IMR-90 (cell line): ENCODE results near the gene ERICH2. TPM values are rescaled to one million over a fixed set of nuclear protein-coding genes. Genes with fewer than 3 reads are reported as not detected.

Experiments used
- ATAC-seq: fragments of 200-7000 bp; cut with Tn5 transposase; 2 replicates; pipeline ENCODE4 v1.9.1; 2020; ENCODE audit warnings: low read depth, mild to moderate bottlenecking, moderate library complexity
- BruUV-seq: library from RNA; stranded (reverse); fragments of 400-500 nt; replicated peaks from 2 replicates; lab custom pipeline; 2021; lab: Mats Ljungman, UMichigan
- CTCF ChIA-PET: fragments of 300-600 bp; formaldehyde crosslinking; extraction: SDS; loops from one replicate; lab custom pipeline; 2021; ENCODE audit warnings: antibody characterized with exemption; lab: Yijun Ruan, JAX
- POLR2A ChIA-PET: fragments of 300-600 bp; sonication (Branson Sonifier 250); formaldehyde crosslinking; loops from one replicate; lab custom pipeline; 2022; ENCODE audit warnings: antibody characterized with exemption; ENCODE audit not compliant: unreplicated experiment; lab: Charles Lee
- DNase-seq: peaks from one replicate; pipeline ENCODE4 v3.0.0; 2013
- H2AFZ ChIP-seq: replicated peaks from 2 replicates; pipeline ENCODE3; 2013; ENCODE audit warnings: low read length, mild to moderate bottlenecking; ENCODE audit not compliant: poor library complexity
- H2AK5ac ChIP-seq: 2 replicates; pipeline ENCODE4 v1.6.1; 2013; ENCODE audit warnings: low read depth, low read length, inconsistent platforms
- H2AK9ac ChIP-seq: replicated peaks from 2 replicates; pipeline ENCODE3; 2013; ENCODE audit warnings: mild to moderate bottlenecking, low read depth, low read length, moderate library complexity; ENCODE audit not compliant: poor library complexity
- H2BK120ac ChIP-seq: 2 replicates; pipeline ENCODE4 v1.6.1; 2013; ENCODE audit warnings: low read depth, low read length, inconsistent platforms
- H2BK15ac ChIP-seq: 3 replicates; pipeline ENCODE4 v1.6.1; 2013; ENCODE audit warnings: low read depth, low read length, inconsistent platforms
- H2BK20ac ChIP-seq: 2 replicates; pipeline ENCODE4 v1.6.1; 2013; ENCODE audit warnings: low read depth, mild to moderate bottlenecking, inconsistent platforms, low read length, moderate library complexity
- H2BK5ac ChIP-seq: 2 replicates; pipeline ENCODE4 v1.6.1; 2013; ENCODE audit warnings: mild to moderate bottlenecking, low read depth, low read length, inconsistent platforms; ENCODE audit not compliant: poor library complexity, severe bottlenecking
- H3K14ac ChIP-seq: replicated peaks from 2 replicates; pipeline ENCODE4 v1.6.1; 2013; ENCODE audit warnings: low read depth, low read length, inconsistent platforms
- H3K18ac ChIP-seq: 2 replicates; pipeline ENCODE4 v1.6.1; 2013; ENCODE audit warnings: low read depth, low read length, control low read depth
- H3K23ac ChIP-seq: 2 replicates; pipeline ENCODE4 v1.6.1; 2013; ENCODE audit warnings: low read depth, low read length, inconsistent platforms
- H3K27ac ChIP-seq: 2 replicates; pipeline ENCODE4 v1.5.1; 2013; ENCODE audit warnings: mild to moderate bottlenecking, control low read depth, low read length; ENCODE audit not compliant: insufficient read depth
- H3K27me3 ChIP-seq: 2 replicates; pipeline ENCODE4 v1.6.1; 2013; ENCODE audit warnings: low read length; ENCODE audit not compliant: control insufficient read depth, insufficient read depth
- H3K36me3 ChIP-seq: 2 replicates; pipeline ENCODE4 v1.6.1; 2013; ENCODE audit warnings: low read length, mixed read lengths; ENCODE audit not compliant: control insufficient read depth, insufficient read depth
- H3K4ac ChIP-seq: 2 replicates; pipeline ENCODE4 v1.6.1; 2013; ENCODE audit warnings: low read depth, low read length, inconsistent platforms
- H3K4me1 ChIP-seq: 2 replicates; pipeline ENCODE4 v1.6.1; 2013; ENCODE audit warnings: low read length, mixed read lengths; ENCODE audit not compliant: control insufficient read depth, insufficient read depth
- H3K4me2 ChIP-seq: 2 replicates; pipeline ENCODE4 v1.6.1; 2013; ENCODE audit warnings: low read depth, mild to moderate bottlenecking, control low read depth, low read length, moderate library complexity
- H3K4me3 ChIP-seq: 2 replicates; pipeline ENCODE4 v1.5.1; 2013; ENCODE audit warnings: low read depth, mild to moderate bottlenecking, control low read depth, low read length, moderate library complexity; ENCODE audit not compliant: insufficient read depth
- H3K56ac ChIP-seq: 2 replicates; pipeline ENCODE4 v1.6.1; 2013; ENCODE audit warnings: low read length, inconsistent platforms; ENCODE audit not compliant: insufficient read depth; ENCODE audit errors: extremely low read depth
- H3K79me1 ChIP-seq, 2 experiments: 2 replicates each; pipeline ENCODE4 v1.6.1; 2013; ENCODE audit warnings: low read length in 2 of 2, inconsistent platforms in 1 of 2, low read depth in 1 of 2
- H3K9ac ChIP-seq: 2 replicates; pipeline ENCODE4 v1.6.1; 2013; ENCODE audit warnings: low read depth, low read length, control low read depth
- H3K9me1 ChIP-seq: 2 replicates; pipeline ENCODE4 v1.6.1; 2013; ENCODE audit warnings: low read length, inconsistent platforms; ENCODE audit not compliant: insufficient read depth
- H3K9me3 ChIP-seq: 2 replicates; pipeline ENCODE4 v1.6.1; 2013; ENCODE audit warnings: low read length; ENCODE audit not compliant: control insufficient read depth, insufficient read depth
- H4K20me1 ChIP-seq: 2 replicates; pipeline ENCODE4 v1.6.1; 2013; ENCODE audit warnings: low read length, inconsistent platforms; ENCODE audit not compliant: insufficient read depth
- H4K5ac ChIP-seq: 2 replicates; pipeline ENCODE4 v1.6.1; 2013; ENCODE audit warnings: mild to moderate bottlenecking, low read depth, low read length, control low read depth
- H4K8ac ChIP-seq, 2 experiments: 2 replicates each; pipeline ENCODE4 v1.6.1; 2013; ENCODE audit warnings: low read depth in 2 of 2, low read length in 2 of 2, control low read depth in 1 of 2, inconsistent platforms in 1 of 2
- H4K91ac ChIP-seq: 2 replicates; pipeline ENCODE4 v1.6.1; 2013; ENCODE audit warnings: low read depth, low read length, inconsistent platforms; ENCODE audit not compliant: insufficient read depth
- BHLHE40 ChIP-seq: fragments of 150-350 bp; IDR thresholded peaks from 2 replicates; pipeline ENCODE4 v1.6.1; 2016; ENCODE audit warnings: mild to moderate bottlenecking, low read depth, low read length
- CHD1 ChIP-seq: IDR thresholded peaks from 2 replicates; pipeline ENCODE4 v1.6.1; 2012; ENCODE audit warnings: low read depth, low read length, improper control_type of control experiment
- MAFK ChIP-seq: IDR thresholded peaks from 2 replicates; pipeline ENCODE4 v1.6.1; 2012; ENCODE audit warnings: low read depth, low read length, improper control_type of control experiment
- MAZ ChIP-seq: IDR thresholded peaks from 2 replicates; pipeline ENCODE4 v1.6.1; 2012; ENCODE audit warnings: low read depth, mild to moderate bottlenecking, low read length, improper control_type of control experiment, moderate library complexity, borderline replicate concordance
- NFE2L2 ChIP-seq: fragments of 150-350 bp; IDR thresholded peaks from 2 replicates; pipeline ENCODE4 v1.6.1; 2016; ENCODE audit warnings: low read depth, mild to moderate bottlenecking, low read length
- RAD21 ChIP-seq: IDR thresholded peaks from 2 replicates; pipeline ENCODE4 v1.6.1; 2012; ENCODE audit warnings: low read length, improper control_type of control experiment
- RCOR1 ChIP-seq: IDR thresholded peaks from 2 replicates; pipeline ENCODE4 v1.6.1; 2012; ENCODE audit warnings: mild to moderate bottlenecking, low read length, improper control_type of control experiment; ENCODE audit not compliant: insufficient replicate concordance
- WGBS, 2 experiments: methylation state at CpG; one replicate each; pipeline versions ENCODE4 v1.1.5 to v1.1.7; 2013; ENCODE audit warnings: missing lambda C conversion rate in 2 of 2; ENCODE audit not compliant: insufficient read length in 1 of 2; ENCODE audit errors: extremely low coverage in 2 of 2; 5-methylcytosine and 5-hydroxymethylcytosine counted together
- dilution Hi-C: fragments of 300-500 bp; cut with HindIII; formaldehyde crosslinking; loops from one replicate; pipeline ENCODE4 v1.14.3; 2018; ENCODE audit warnings: low sequenced_read_pairs; ENCODE audit not compliant: unreplicated experiment
- in situ Hi-C: fragments of 300-500 bp; cut with MboI; formaldehyde crosslinking; loops from 3 replicates; pipeline ENCODE4 v1.14.3; 2019; ENCODE audit warnings: low sequenced_read_pairs, inconsistent platforms, mixed read lengths
- intact Hi-C: fragments of 100-400 bp; cut with micrococcal nuclease; formaldehyde crosslinking; loops from 2 replicates; pipeline ENCODE4 v1.10.0; 2022
- polyA plus RNA-seq, 3 experiments: library from polyadenylated mRNA; depleted of rRNA; stranded (reverse); fragments of >200 nt; gene quantifications; 2 replicates each; pipeline ENCODE4 v1.2.3, GENCODE V29; 2012; ENCODE audit warnings: low replicate concordance in 1 of 3
- total RNA-seq: library from RNA; depleted of rRNA; stranded (reverse); fragments of >200 nt; gene quantifications from 2 replicates; pipeline ENCODE4 v1.2.3, GENCODE V29; 2012
- TF ChIP-seq, protein P1 (sequence below): fragments of 150-350 bp; IDR thresholded peaks from 2 replicates; pipeline ENCODE4 v1.6.1; 2016; ENCODE audit warnings: low read depth, mild to moderate bottlenecking, low read length, moderate library complexity, borderline replicate concordance
- TF ChIP-seq, protein P2 (sequence below): conservative IDR thresholded peaks from 2 replicates; pipeline ENCODE4 v1.5.1; 2012; ENCODE audit warnings: mild to moderate bottlenecking, low read depth, low read length, improper control_type of control experiment
- TF ChIP-seq, protein P3 (sequence below): fragments of 150-350 bp; IDR thresholded peaks from 2 replicates; pipeline ENCODE4 v1.6.1; 2017; ENCODE audit warnings: mild to moderate bottlenecking, antibody characterized with exemption, low read length, low read depth

The ERICH2 gene
- total and polyA plus RNA-seq, 2 of the 4 experiments (the other 2 are of a cell fraction) = not detected

DNA sequence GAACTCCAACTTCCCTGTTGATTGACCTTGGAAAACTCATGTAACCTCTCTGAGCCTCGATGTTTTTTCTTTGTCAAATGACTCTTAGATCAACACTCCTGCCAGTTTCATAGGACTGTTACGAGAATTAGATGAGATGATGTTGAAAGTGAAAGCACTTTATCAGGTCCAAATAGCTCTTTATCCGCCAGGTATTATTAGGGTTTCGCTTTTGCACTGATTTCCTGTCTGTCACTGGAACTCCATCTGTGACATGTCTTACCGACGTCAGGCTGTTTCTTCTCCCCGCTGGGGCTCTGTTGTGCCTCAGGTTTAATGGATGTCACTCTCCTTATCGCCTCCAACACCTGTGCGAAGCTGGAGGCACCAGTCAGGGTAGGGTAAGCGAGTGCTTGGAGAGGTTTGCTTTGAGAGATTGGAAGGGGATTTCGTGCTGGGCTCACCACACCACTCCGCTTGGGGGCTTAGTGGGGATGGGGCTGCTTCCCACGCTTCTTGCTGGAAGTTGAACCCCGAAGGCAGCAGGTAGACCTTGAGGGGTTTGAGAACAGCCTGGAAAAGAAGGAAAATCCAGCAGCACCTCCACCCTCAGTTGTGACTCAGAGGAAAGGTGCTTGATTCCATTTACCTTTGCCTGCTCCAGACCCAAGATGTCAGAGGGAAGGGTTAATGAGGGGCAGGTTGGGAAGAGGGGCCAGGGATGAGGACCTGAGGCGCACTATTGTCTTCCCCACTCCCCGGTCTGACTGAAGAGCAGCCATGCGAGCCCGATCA is 50.8 kb downstream of the ERICH2 start:
- intact Hi-C loops (no loop called here), dilution Hi-C loops (loop anchor here (25.0 kb wide), 1 partner anchor 409 kb away; no protein-coding TSS in a partner anchor), in situ Hi-C loops (loop anchor here (25.0 kb wide), 2 partner anchors 884 to 1384 kb away; no protein-coding TSS in a partner anchor)
- no peak overlapping the region for H3K18ac ChIP-seq
- no peaks in the 10 kb centered on the region for H4K20me1 ChIP-seq
- no peaks in the 10 kb centered on the region for H3K79me1 ChIP-seq
- no peak overlapping the region for H2BK120ac ChIP-seq
- no peak for TF ChIP-seq CHD1
- TF ChIP-seq, protein P1, sequence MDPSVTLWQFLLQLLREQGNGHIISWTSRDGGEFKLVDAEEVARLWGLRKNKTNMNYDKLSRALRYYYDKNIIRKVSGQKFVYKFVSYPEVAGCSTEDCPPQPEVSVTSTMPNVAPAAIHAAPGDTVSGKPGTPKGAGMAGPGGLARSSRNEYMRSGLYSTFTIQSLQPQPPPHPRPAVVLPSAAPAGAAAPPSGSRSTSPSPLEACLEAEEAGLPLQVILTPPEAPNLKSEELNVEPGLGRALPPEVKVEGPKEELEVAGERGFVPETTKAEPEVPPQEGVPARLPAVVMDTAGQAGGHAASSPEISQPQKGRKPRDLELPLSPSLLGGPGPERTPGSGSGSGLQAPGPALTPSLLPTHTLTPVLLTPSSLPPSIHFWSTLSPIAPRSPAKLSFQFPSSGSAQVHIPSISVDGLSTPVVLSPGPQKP = no peak
- TF ChIP-seq RAD21 = no peak
- no peak for TF ChIP-seq RCOR1
- TF ChIP-seq NFE2L2 = no peak
- TF ChIP-seq MAZ = no peak
- TF ChIP-seq BHLHE40 = no peak
- TF ChIP-seq MAFK = no peak
- TF ChIP-seq, protein P2, sequence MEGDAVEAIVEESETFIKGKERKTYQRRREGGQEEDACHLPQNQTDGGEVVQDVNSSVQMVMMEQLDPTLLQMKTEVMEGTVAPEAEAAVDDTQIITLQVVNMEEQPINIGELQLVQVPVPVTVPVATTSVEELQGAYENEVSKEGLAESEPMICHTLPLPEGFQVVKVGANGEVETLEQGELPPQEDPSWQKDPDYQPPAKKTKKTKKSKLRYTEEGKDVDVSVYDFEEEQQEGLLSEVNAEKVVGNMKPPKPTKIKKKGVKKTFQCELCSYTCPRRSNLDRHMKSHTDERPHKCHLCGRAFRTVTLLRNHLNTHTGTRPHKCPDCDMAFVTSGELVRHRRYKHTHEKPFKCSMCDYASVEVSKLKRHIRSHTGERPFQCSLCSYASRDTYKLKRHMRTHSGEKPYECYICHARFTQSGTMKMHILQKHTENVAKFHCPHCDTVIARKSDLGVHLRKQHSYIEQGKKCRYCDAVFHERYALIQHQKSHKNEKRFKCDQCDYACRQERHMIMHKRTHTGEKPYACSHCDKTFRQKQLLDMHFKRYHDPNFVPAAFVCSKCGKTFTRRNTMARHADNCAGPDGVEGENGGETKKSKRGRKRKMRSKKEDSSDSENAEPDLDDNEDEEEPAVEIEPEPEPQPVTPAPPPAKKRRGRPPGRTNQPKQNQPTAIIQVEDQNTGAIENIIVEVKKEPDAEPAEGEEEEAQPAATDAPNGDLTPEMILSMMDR = no peak
- TF ChIP-seq, protein P3, sequence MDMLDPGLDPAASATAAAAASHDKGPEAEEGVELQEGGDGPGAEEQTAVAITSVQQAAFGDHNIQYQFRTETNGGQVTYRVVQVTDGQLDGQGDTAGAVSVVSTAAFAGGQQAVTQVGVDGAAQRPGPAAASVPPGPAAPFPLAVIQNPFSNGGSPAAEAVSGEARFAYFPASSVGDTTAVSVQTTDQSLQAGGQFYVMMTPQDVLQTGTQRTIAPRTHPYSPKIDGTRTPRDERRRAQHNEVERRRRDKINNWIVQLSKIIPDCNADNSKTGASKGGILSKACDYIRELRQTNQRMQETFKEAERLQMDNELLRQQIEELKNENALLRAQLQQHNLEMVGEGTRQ = no peak
- H2BK5ac ChIP-seq = no peak overlapping the region
- no peak for ATAC-seq
- H2AK5ac ChIP-seq = no peak overlapping the region
- no peak overlapping the region for H4K8ac ChIP-seq
- H3K4ac ChIP-seq = no peak overlapping the region
- CTCF ChIA-PET = no interaction called here
- H4K91ac ChIP-seq = no peak overlapping the region
- H3K9ac ChIP-seq = no peak overlapping the region
- H2BK15ac ChIP-seq = no peak overlapping the region
- H3K4me1 ChIP-seq = peaks cover 1% of the 10 kb centered on the region; the same call in 1 of the 2 replicates
- no peaks in the 10 kb centered on the region for H3K9me1 ChIP-seq
- H3K4me3 ChIP-seq = no peak overlapping the region
- peaks cover 92% of the 10 kb centered on the region for H3K27me3 ChIP-seq
- no peaks in the 10 kb centered on the region; the same call in 1 of the 2 replicates for H3K9me3 ChIP-seq
- no peak overlapping the region for H3K27ac ChIP-seq
- WGBS, 2 experiments = 15% methylated on average over 5 of the region's 18 CpGs; no CpG with 5 or more reads in 1 of the 2 experiments
- H3K14ac ChIP-seq = no peak overlapping the region
- no peaks in the 10 kb centered on the region for H3K36me3 ChIP-seq
- no peak overlapping the region for H2BK20ac ChIP-seq
- no peak overlapping the region for H3K23ac ChIP-seq
- POLR2A ChIA-PET = no interaction called here
- H2AK9ac ChIP-seq = no peak overlapping the region
- no peak overlapping the region for H4K5ac ChIP-seq
- H3K4me2 ChIP-seq = peak overlapping the region; percentile 36; the same call in 1 of the 2 replicates
- no peak for DNase-seq
- BruUV-seq = no TSS peak
- no peak overlapping the region for H3K56ac ChIP-seq
- peak overlapping the region; percentile 32 for H2AFZ ChIP-seq
